ENCODE data around the gene DOCK4.

The DOCK4 gene

DNA sequence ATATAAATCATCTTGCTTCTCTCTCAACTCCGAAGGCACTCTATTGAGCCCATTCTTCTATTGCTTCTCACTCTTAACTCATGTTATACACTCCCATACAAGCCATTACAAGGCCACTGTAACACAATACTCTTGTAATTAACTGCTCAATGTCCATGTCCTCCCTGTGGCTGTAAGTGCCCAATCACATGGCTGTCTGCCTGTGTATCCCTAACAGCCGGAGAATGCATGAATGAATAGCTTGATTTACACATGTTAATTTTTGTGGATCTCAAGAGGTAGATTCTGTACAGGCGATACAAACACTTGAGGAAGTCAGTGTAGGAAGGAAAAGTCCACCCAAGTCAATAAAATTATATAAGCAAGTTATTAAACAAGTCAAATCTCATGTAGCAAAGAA is 215.6 kb downstream of the DOCK4 start:
- DNase-seq = peak; percentile 15

DNA sequence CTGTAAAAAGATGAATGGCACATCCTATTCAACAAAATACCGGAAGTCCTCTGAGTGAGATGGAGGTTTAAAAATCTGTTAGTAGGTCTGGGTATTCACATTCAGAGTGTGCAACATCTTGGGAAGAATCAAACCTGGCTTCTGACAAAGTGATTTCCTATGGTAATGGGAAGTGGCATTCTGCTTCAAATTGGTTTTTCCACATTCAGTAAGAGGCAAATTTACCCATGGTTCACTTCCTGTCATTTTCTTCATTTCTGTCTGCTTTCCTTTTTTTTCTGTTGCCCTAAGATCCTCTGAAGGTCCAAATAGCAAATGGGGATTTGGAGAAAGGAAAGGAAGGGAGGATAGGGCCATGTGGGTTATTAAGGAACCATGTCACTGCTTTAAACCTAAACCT is 218.3 kb downstream of the DOCK4 start:
- no peak for DNase-seq

DNA sequence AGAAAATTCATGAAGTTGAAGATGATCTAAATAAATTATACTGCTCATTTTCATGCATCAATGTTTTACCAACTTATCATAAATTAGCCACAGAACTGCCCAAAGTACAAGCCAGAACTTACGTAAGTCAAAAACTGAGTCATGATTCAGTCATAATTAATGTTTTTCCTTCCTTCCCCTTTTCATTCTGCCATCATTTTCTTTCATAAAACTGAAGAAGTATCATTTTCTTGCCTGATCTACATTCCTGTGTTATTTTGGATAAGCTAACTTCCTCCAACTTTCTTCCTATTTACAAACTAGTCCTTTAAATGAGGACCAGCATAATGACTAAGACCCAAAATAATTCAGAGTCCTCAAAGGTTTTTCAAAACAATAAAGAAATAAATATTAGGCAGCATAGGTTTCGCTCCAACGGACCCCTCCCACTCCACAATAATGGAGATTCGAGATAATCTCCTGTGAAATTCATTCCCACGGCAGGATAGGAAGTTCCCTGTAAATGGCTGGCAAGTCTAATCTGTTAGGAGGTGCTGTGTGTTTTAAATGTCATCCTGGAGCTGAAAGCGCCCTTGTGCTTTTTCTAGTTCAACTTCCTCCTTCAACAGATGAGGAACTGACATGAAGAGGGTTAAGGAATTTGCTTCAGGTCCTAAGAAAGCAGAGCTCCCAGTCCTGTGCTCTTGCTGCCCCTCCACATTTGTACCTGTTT is 218.9 kb downstream of the DOCK4 start:
- no peak for DNase-seq

DNA sequence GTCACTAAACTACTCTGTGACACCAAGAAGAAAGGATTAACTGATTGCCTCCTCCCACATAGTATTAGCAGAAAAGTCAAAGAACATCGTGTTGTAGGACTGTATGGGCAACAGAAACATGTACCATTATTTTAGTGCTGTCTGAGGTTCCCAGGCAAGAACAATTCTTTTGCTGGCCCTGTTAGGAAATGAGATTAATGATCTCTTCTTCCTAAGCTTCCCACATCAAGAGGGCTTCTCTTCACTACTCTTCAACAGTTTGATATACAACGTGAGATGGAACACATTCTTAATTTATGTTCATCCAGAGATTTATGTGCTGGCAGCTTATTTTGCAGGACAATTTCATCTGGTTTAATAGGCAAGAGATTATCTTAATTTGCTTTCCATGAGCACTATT is 219.6 kb downstream of the DOCK4 start:
- no peak for DNase-seq

DNA sequence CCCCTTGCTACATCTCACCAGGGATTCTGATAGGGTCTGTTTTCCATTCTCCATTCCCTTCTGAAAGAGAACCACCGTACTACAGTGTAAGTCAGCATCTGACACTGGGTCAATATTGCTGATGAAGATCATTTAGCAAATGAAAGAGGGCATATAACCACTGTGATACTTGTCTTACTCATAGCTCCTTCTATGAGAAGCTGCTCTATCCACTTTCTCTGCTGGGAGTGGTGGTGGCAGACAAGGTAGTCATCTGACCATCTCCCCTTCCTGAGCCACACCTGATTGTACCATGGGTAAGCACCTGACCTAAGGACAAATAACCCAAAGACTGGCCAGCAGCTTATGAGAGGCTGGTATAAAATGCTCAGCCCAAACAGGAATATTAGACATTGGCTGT is 220.4 kb downstream of the DOCK4 start:
- DNase-seq = no peak

DNA sequence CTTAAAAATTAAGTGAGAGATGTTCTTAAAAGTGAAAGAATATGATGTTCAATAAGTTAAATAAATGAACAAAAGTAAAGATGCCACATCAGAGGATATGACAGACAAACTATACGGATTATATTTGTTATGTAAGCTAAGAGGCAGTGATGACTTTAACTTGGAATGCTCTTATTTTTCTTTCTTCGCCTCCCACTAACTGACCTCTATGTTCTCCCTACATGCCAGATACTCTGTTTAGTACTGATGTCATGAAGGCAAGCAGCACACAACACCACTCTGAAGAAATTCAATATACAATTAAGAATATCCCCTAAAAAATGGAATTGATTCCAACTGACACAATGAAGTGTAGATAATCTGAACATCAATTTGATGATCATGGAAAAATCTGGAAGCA is 223.4 kb downstream of the DOCK4 start:
- DNase-seq = no peak

DNA sequence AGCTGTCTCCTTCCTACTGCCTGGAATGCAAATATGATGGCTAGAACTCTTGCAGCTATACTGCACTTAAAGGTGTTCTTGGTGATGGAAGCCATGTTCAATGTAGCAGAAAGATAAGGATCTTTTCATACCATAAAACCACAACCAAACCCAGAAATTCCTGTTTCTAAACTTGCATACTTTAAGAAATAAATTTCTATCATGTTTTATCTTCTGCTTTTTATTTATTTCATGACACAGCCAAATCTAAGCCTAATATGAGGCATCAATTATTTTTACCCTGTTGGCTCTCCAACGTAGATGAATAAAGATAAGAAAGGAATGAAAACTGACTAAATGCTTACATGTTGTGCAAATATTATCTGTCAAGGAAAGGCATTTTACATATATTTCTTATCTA is 224.1 kb downstream of the DOCK4 start:
- no peak for DNase-seq

DNA sequence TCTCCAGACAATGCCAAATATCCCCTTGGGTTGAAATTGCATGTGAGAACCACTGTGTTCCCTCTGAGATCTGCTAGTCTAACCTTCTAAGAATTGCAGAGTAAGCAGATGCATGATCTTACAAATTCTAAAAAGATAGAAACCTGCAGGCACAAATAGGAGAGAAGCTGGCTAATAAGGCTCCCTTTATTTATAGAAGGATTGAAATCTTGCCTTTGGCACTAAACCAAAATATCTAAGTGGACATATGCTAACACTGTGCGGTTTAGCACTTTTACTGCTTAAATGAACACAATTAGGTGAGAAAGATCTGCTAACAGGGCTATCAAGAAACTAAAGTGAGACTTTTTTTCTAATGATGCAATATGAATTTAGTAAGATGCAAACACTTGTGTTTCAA is 225.5 kb downstream of the DOCK4 start:
- no peak for DNase-seq

DNA sequence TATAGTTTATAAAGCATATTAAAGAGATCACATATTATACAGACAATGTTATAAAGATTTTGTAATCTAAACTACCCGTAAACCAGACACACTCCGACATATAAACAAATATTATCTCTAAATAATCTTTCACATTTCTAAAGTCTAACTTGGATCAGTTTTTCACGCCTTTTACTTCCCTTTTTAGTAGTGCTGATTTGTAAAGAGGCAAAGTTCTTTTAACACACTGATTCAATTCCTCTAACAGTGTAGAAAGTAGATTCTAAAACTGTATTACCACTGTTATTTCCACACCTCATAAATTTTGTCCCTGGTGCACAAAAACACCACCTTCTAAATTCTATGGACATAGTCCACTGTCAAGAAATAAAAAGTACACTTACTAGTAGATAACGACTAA is 230.9 kb downstream of the DOCK4 start:
- DNase-seq = no peak

DNA sequence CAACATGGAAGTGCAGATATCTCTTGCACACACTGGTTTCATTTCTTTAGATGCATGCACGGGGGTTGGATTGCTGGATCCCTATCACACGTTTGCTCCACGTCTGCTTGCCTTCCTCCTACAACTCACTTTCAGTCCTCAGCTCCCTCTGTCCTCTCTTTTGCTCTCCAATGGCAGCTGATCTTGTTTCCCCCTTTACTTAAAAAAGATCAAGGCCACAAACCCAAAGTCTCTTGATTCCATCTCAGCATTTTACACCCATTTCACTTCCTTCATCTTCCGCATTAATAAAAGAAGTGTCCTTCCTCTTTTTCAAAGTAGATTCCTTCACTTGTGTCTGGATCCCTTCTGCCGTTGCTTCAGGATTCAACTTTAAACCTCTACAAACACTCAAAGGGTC is 245.2 kb downstream of the DOCK4 start:
- no peak for DNase-seq

DNA sequence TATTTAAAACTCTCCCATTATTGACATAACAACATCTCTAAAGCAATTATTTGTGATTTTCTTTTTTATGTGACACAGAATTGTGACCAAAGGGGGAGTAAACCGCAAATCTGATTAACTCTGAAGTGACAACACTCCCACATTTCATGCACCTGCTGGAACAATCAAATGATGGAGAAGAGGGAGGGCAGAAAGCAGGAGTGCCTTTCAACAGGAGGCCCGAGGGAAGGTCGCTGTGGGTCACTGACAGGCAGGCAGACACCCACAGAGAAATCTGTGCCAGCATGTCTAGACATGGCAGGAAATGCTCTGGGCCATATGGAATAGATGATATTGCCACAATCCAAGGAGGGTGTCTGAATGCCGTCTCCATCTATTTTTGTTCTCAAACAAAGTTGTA is 247.3 kb downstream of the DOCK4 start:
- no peak for DNase-seq

DNA sequence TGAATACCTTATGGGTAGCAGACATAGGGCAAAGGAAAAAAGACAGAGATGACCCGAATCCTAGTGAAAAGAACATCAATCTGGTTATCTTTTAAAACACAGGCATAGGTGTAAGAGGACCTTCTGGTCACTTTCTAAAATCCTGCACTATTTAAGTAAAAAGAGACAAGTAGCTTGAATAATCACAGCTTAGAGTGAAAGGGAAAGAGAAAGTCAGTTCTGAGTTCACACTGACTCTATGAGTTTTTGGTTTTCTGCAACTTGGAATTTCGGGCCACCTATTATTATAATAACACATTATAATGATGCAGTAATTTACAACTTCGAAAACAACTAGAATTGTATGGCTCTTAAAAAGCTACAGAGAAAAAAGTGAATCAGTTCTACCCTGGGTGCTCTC is 247.8 kb downstream of the DOCK4 start:
- DNase-seq = no peak

DNA sequence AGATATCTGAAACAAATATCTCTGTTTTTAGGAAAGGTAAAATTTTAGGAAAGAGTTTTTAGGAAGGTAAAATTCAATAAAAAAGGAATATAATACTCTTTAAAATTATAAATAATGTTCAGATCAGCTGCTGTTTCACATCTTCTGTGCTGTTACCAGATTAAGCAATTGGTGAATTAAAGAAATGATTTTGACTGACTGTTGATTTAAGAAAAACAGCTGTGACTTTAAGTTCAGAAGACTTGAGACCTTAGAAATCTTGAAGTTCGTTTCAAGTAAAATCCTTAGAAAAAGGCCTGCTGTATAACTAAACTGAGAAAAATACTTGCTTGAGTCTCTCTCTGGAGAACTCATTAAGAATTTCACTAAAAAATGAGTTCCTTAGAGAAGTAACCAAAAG is 250.6 kb downstream of the DOCK4 start:
- no peak for DNase-seq

DNA sequence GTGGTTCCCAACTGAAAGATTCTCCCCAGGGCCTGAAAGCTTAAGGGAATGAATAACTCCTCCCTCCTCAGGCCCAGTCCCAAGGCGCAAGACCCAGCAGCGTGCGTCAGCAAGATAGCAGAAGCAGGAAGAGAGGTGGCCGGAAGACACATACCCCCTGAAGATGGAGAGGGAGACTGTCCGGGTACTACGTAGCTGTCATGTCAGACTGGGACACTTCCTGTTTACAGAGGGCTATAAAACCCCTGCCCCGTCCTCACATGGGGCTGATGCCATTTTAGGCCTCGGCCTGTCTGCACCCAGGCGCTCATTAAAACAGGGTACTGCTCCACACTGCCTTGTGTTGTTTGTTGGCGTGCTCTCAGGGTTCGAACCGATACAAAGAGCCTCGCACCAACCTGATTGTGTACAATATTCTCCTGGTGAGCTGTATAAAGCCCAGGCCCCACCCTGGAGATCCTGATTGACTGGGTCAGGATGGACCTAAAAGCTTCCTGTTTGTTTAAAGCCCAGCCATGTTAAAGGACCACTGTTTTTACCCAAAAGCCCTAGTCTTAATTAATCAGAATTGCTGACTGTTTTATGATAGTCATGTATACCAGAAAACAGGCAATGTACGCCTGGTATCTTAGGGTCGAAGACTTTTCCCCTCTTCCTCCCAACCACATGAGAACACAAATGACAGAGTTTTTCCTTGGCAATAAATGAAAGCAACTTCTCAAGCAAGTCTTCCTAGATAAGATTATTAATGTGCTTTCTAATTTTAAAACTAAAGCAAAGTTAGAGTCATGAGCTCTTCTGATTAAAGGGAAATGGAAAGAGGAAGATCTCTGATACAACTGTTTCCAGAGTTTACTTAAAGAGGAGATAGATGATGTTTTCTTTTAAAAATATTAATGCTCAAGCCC is 251.5 kb downstream of the DOCK4 start:
- no peak for DNase-seq

DNA sequence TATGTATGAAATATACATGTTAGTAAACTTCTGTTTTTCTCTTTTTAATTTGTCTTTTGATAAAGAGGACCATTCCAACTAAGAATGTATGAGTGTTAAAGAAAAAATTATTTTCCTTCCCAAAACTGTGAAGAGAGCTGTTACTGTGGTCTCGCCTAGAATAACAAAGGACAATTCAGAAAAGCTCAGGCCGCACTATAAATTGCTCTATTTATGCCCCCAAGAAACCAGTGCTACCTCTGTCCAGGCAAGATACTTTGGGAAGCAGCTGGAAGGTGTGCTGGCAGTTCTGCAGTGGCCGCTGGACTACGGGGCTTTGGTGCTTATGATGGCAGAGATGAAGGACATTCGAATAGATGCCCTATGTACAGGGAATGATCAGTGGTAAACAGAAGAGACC is 252.1 kb downstream of the DOCK4 start:
- DNase-seq = no peak

DNA sequence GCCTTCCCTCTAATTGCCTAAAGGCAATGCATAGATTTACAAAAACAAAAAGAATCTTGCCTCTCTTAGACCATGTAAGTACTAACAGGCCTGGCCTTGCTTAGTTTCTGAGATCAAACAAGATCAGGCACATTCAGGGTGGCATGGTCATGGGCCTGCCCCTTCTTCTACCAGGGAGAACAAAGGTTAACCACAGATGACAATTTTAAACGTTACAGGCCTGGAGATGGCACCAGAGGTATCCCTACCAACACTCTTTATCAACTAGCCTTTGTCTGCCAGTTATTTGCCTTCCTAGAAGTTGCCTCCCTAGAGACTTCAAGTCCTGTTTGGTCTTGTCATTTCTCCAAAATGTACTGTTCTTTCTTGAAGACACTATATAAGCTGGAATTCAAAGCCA is 252.6 kb downstream of the DOCK4 start:
- DNase-seq = peak; percentile 34

DNA sequence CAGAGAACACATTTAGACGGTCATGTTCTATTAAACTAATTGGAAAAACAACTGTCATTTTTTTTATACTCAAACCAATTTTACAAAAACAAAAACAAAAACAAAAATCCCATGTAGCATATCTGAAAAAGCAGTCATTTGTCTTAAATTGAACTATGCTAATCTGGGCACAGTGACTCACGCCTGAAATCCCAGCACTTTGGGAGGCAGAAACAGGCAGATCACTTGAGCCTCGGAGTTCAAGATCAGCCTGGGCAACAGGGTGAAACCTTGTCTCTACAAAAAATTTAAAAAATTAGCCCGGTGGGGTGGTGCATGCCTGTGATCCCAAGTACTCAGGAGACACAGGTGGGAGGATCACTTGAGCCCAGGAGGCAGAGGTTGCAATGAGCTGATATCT is 253.4 kb downstream of the DOCK4 start:
- no peak for DNase-seq

DNA sequence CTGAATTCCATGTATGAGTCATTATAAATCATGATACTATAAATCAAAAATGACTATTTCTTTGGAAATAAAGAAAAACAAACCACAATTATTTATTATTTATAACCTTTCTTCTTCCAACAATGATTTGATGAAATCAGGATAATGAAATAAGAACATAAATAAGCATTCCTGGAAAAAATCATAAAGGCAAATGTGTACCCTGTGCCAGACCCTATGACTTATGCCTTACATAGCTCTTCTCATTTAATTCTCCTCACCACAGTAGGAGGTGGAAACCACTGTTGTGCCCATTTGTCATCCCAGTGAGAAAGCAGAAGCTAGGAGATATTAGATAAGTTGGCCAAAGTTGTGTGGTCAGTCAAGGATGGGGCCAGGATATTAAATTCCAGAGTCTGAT is 255.1 kb downstream of the DOCK4 start:
- no peak for DNase-seq

DNA sequence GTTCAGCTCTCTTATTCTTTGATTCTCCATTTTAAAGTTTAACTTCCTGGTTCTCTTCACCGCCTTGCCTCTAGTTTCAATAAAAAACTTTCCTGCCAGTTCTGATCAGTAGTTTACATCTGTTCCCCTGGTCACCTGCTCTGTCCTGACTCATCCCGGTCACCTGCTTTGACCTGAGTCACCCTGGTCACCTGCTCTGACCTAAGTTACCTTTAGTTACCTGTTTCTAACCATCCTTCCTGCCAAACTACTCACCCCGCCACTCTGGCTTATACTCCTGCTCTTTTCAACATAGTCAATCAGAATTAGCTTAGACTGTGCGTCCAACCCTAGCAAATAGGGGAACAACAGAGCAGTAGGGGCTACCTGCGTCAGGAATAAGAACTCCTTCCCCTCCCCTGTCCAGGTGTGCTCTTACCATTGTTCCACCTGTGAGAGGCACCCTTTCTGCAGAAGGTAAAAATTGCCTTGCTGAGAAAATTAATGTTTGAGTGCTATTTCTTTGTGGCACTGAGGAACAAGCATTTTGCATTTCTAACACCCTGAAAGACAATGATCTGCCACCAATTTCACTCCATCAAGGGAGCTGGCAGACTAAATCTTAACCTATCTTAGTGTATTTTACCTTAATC is 263.6 kb downstream of the DOCK4 start:
- DNase-seq = no peak

DNA sequence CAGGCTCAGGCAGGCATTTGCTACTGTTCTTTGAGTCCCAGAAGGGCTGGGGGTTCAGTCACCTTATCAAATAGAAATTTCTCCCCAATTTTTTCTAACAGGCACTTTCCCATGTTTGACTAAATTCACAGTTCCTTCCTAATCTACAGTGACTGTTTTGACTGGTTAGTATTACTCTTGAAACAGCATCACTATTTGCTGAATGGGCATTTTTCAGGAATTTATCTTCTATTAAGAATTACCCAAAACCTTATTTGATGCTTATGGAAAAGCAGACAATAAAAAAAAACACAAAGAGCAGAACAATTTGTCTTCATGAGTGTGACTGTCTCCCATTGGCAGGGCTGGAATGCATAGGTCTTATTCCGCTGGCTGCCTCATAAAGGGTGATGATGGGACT is 269.0 kb downstream of the DOCK4 start:
- no peak for DNase-seq

DNA sequence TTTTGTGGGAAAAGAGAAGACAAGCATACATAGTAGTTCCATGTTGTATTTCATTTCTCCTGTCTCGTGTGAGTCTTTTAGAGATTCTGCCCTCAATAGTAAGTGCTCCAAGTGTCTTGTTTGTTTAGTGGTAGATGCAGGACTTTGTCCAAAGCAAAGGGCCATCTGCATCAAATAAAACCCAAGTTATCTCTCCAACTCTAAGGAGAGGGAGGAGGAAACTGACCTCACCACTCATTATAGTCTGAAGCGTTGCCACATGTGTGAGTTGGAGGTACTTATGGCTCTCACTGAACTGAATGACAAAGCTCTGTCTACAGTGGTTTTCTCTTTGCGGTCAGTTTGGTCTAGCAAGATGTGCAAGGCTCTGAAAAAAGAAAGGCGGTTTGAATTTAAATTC is 272.6 kb downstream of the DOCK4 start:
- DNase-seq = no peak

DNA sequence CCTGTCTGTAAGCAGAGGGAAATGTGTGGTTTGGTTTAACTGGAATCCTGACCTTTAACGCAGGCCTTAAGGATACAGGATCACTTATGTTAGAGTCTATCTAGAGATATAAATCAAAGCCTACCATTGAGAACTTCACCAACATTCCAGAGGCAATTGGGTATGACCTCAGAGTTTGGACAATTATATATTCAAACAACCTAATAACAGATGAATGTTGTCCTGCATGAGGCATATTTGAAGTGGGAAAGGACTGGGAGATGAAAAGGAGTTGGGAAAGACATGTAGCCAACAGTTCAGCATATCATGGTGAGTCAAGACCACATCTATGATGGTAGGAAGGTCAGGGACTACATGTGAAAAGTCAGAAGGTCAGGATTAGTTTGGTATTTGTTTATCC is 274.2 kb downstream of the DOCK4 start:
- no peak for DNase-seq

DNA sequence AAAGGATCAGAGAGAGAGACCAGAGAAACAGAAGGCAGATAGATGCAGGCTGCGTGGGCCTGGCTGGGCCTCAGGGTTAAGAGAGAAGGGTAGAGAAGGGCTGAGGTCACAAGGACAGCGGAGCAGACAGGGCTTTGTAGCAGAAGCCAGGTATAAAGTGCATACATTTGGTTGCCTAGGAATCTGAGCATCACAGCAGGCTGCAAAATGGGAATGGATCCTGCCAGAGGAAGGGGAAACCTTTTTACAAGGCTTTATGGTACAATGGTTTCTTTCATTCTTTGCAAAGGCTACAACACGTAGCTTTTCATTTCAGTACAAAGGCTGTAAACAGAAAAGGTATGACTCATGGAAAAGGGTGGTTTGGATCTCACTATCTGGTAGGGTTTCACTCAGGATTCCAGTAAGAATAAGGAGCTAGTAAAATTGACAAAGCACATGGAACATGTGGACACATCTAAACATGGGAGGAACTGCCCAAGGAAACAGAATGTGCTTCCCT is 275.1 kb downstream of the DOCK4 start:
- no peak for DNase-seq

DNA sequence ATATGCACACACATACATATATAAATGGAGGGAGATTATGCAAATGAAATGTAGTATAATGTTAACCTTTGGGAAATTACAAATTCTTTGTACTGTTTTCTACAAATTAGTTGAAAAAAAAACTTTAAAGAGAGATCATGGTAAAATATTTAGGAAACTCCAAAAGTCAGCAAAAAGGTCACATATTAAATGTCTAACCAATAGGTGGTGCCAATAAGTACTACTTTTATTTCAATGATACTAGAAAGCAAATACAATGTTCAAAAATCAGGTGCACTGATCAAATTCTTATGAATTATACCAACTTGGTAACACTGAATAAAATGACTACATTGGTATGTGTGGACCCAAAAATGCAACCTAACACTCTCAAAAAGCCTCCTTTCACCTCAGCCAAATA is 276.9 kb downstream of the DOCK4 start:
- no peak for DNase-seq
